HepG2 (cell line): ENCODE measurements around the gene PIM3. TPM values are rescaled to one million over a fixed set of nuclear protein-coding genes. Genes with fewer than 3 reads are reported as not detected.

Experiments
- DR1 ChIP-seq: sonication (generic); formaldehyde crosslinking; IDR thresholded peaks from 2 replicates; pipeline ENCODE4 v1.8.0; 2021; ENCODE audit warnings: mild to moderate bottlenecking, missing genetic modification reagents, inconsistent platforms
- GLI4 ChIP-seq: sonication (generic); formaldehyde crosslinking; IDR thresholded peaks from 2 replicates; pipeline ENCODE4 v1.5.1; 2020; ENCODE audit warnings: missing genetic modification reagents, mild to moderate bottlenecking, moderate library complexity, borderline replicate concordance
- HOXA9 ChIP-seq: sonication (generic); formaldehyde crosslinking; IDR thresholded peaks from 2 replicates; pipeline ENCODE4 v1.8.1; 2022; ENCODE audit warnings: missing genetic modification reagents, mild to moderate bottlenecking, moderate library complexity, borderline replicate concordance
- JUN ChIP-seq: sonication (generic); formaldehyde crosslinking; IDR thresholded peaks from 2 replicates; pipeline ENCODE4 v1.4.0; 2020; ENCODE audit warnings: mild to moderate bottlenecking, missing genetic modification reagents
- KDM6A ChIP-seq: IDR thresholded peaks from 2 replicates; pipeline ENCODE4 v1.6.1; 2016; ENCODE audit warnings: low read depth
- SKI ChIP-seq: fragments of 450-650 bp; IDR thresholded peaks from one replicate; pipeline ENCODE4 v1.6.1; 2018; ENCODE audit warnings: mild to moderate bottlenecking; ENCODE audit not compliant: partially characterized antibody
- TBX2 ChIP-seq: sonication (generic); formaldehyde crosslinking; IDR thresholded peaks from 2 replicates; pipeline ENCODE4 v1.5.0; 2020; ENCODE audit warnings: missing genetic modification reagents, mild to moderate bottlenecking, borderline replicate concordance
- ZBTB1 ChIP-seq: sonication (generic); formaldehyde crosslinking; IDR thresholded peaks from 2 replicates; pipeline ENCODE4 v1.4.0; 2020; ENCODE audit warnings: missing genetic modification reagents, borderline replicate concordance
- ZBTB42 ChIP-seq: sonication (generic); formaldehyde crosslinking; IDR thresholded peaks from 2 replicates; pipeline ENCODE4 v1.5.0; 2020; ENCODE audit warnings: mild to moderate bottlenecking, missing genetic modification reagents
- ZNF501 ChIP-seq: sonication (generic); formaldehyde crosslinking; IDR thresholded peaks from 2 replicates; pipeline ENCODE4 v1.5.1; 2020; ENCODE audit warnings: mild to moderate bottlenecking, moderate library complexity, missing genetic modification reagents
- ZNF737 ChIP-seq: sonication (generic); formaldehyde crosslinking; IDR thresholded peaks from 2 replicates; pipeline ENCODE4 v1.5.0; 2020; ENCODE audit warnings: missing genetic modification reagents, mild to moderate bottlenecking, borderline replicate concordance
- ZNF792 ChIP-seq: IDR thresholded peaks from 2 replicates; pipeline ENCODE4 v1.6.1; 2016
- ZNF816 ChIP-seq: sonication (generic); formaldehyde crosslinking; IDR thresholded peaks from 2 replicates; pipeline ENCODE4 v1.8.0; 2022; ENCODE audit warnings: missing genetic modification reagents, mild to moderate bottlenecking, borderline replicate concordance
- polyA plus RNA-seq, 8 experiments: library from polyadenylated mRNA; depleted of rRNA in 3 of 8; stranded (reverse) in 7 of 8; unstranded in 1 of 8; fragments of >200 nt; fragmentation: Illumina TruSeq in 4 of 8; extraction: Trizol in 4 of 8; gene quantifications; 2 replicates each; pipeline versions ENCODE4 v1.2.1 to v1.2.3, GENCODE V29; 2011 to 2016; ENCODE audit warnings: low read depth in 4 of 8, missing spikeins in 1 of 8, mixed read lengths in 1 of 8; ENCODE audit not compliant: insufficient read depth in 1 of 8
- total RNA-seq, 5 experiments: library from RNA; depleted of rRNA; stranded (reverse); fragments of >200 nt; fragmentation: Illumina TruSeq; extraction: Trizol; gene quantifications; 2 replicates each; pipeline ENCODE4 v1.2.3, GENCODE V29; 2016; ENCODE audit warnings: low read depth in 1 of 5
- TF ChIP-seq, protein P1 (sequence below): sonication (generic); formaldehyde crosslinking; IDR thresholded peaks from 2 replicates; pipeline ENCODE4 v1.8.0; 2022; ENCODE audit warnings: missing genetic modification reagents, mild to moderate bottlenecking, inconsistent platforms, borderline replicate concordance
- TF ChIP-seq, protein P2 (sequence below): sonication (generic); IDR thresholded peaks from 2 replicates; pipeline ENCODE4 v1.6.1; 2016; ENCODE audit warnings: low read depth, borderline replicate concordance
- TF ChIP-seq, protein P3 (sequence below): sonication (generic); formaldehyde crosslinking; IDR thresholded peaks from 2 replicates; pipeline ENCODE4 v1.4.0; 2020; ENCODE audit warnings: missing genetic modification reagents, borderline replicate concordance
- TF ChIP-seq, protein P4 (sequence below): sonication (generic); formaldehyde crosslinking; IDR thresholded peaks from 2 replicates; pipeline ENCODE4 v1.5.0; 2020; ENCODE audit warnings: missing genetic modification reagents
- TF ChIP-seq, protein P5 (sequence below): sonication (generic); formaldehyde crosslinking; conservative IDR thresholded peaks from 2 replicates; pipeline ENCODE4 v1.8.1; 2023; ENCODE audit warnings: missing genetic modification reagents

PIM3 gene
- total and polyA plus RNA-seq, 2 of the 13 experiments (the other 11 are each of a cell fraction or from before 2014, with no cell fraction given) = 21.6 to 31.2 TPM

DNA sequence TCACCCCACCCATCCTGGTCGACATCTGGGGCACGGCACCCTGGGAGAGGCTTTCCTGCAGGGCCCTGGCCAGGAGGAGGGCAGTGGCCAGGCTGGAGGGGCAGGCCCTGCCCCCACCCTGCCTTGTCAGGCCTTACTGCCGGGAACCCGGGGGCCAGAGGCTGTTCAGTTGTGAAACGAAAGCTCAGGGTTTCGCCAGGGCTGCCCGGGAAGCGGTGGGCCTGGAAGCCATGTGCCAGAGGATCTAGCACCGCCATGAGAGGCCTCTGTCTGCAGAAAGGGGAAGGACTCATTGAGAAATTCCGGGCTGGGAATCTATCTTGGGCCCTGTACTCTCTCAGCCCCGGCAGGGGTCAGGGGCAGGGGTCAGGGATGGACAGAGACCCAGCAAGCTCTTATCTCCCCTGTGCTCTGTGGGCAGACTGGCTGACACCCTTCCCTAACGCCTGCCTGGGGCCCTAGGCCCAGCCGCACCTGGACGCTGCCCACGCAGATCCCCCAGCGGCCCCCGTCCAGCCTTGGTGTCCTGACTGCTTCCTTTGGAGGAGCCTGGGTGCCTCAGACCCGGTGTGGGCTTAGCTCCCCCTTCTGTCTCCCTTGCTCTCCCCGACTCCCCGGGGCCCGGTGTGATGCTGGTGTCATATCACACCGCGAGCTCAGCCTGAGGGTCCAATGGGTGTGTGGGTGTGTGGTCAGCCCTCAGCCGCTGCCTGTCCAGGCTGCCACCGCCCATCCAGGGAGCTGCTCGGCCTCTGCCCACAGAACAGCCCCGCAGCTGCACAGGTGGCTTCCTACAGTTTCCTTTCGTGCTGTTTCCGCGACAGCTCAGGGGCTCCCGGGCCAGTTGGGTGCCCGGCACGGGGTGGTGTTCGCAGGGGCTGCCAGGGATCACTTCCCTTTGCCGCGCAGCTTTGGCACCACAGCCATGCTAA, 6.5 kb downstream of the PIM3 start (continued):
- TF ChIP-seq, protein P1, sequence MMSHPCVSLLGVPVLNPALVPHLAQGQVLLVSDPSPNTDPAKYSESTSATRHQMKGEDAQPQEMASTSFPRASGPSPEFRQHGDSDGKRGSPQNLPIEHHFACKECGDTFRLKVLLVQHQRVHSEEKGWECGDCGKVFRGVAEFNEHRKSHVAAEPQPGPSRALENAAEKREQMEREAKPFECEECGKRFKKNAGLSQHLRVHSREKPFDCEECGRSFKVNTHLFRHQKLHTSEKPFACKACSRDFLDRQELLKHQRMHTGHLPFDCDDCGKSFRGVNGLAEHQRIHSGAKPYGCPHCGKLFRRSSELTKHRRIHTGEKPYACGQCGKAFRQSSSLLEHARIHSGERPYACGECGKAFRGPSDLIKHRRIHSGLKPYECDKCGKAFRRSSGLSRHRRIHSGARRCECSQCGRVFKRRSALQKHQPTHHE (CRISPR knock-in tag) = 0 out of 2 replicates have a peak, but pooled peaks have one; percentile 29
- TF ChIP-seq, protein P2, sequence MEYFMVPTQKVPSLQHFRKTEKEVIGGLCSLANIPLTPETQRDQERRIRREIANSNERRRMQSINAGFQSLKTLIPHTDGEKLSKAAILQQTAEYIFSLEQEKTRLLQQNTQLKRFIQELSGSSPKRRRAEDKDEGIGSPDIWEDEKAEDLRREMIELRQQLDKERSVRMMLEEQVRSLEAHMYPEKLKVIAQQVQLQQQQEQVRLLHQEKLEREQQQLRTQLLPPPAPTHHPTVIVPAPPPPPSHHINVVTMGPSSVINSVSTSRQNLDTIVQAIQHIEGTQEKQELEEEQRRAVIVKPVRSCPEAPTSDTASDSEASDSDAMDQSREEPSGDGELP = no peak
- 0 out of 2 replicates have a peak, but pooled peaks have one; percentile 57 for TF ChIP-seq GLI4 (CRISPR knock-in tag)
- TF ChIP-seq, protein P3, sequence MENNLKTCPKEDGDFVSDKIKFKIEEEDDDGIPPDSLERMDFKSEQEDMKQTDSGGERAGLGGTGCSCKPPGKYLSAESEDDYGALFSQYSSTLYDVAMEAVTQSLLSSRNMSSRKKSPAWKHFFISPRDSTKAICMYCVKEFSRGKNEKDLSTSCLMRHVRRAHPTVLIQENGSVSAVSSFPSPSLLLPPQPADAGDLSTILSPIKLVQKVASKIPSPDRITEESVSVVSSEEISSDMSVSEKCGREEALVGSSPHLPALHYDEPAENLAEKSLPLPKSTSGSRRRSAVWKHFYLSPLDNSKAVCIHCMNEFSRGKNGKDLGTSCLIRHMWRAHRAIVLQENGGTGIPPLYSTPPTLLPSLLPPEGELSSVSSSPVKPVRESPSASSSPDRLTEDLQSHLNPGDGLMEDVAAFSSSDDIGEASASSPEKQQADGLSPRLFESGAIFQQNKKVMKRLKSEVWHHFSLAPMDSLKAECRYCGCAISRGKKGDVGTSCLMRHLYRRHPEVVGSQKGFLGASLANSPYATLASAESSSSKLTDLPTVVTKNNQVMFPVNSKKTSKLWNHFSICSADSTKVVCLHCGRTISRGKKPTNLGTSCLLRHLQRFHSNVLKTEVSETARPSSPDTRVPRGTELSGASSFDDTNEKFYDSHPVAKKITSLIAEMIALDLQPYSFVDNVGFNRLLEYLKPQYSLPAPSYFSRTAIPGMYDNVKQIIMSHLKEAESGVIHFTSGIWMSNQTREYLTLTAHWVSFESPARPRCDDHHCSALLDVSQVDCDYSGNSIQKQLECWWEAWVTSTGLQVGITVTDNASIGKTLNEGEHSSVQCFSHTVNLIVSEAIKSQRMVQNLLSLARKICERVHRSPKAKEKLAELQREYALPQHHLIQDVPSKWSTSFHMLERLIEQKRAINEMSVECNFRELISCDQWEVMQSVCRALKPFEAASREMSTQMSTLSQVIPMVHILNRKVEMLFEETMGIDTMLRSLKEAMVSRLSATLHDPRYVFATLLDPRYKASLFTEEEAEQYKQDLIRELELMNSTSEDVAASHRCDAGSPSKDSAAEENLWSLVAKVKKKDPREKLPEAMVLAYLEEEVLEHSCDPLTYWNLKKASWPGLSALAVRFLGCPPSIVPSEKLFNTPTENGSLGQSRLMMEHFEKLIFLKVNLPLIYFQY (CRISPR knock-in tag) = no peak; the same call in 1 of the 2 replicates
- TF ChIP-seq HOXA9 = no peak
- peak; percentile 32 for TF ChIP-seq SKI
- peak; percentile 63; the same call in 1 of the 2 replicates for TF ChIP-seq ZNF816
- peak; percentile 76 for TF ChIP-seq TBX2 (CRISPR knock-in tag)
- no peak; the same call in 1 of the 2 replicates for TF ChIP-seq ZNF501 (CRISPR knock-in tag)
- TF ChIP-seq, protein P4, sequence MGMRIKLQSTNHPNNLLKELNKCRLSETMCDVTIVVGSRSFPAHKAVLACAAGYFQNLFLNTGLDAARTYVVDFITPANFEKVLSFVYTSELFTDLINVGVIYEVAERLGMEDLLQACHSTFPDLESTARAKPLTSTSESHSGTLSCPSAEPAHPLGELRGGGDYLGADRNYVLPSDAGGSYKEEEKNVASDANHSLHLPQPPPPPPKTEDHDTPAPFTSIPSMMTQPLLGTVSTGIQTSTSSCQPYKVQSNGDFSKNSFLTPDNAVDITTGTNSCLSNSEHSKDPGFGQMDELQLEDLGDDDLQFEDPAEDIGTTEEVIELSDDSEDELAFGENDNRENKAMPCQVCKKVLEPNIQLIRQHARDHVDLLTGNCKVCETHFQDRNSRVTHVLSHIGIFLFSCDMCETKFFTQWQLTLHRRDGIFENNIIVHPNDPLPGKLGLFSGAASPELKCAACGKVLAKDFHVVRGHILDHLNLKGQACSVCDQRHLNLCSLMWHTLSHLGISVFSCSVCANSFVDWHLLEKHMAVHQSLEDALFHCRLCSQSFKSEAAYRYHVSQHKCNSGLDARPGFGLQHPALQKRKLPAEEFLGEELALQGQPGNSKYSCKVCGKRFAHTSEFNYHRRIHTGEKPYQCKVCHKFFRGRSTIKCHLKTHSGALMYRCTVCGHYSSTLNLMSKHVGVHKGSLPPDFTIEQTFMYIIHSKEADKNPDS (CRISPR knock-in tag) = no peak
- TF ChIP-seq ZBTB1 (CRISPR knock-in tag) = no peak
- TF ChIP-seq DR1 = no peak; the same call in 1 of the 2 replicates
- TF ChIP-seq ZNF737 (CRISPR knock-in tag) = no peak
- TF ChIP-seq, protein P5, sequence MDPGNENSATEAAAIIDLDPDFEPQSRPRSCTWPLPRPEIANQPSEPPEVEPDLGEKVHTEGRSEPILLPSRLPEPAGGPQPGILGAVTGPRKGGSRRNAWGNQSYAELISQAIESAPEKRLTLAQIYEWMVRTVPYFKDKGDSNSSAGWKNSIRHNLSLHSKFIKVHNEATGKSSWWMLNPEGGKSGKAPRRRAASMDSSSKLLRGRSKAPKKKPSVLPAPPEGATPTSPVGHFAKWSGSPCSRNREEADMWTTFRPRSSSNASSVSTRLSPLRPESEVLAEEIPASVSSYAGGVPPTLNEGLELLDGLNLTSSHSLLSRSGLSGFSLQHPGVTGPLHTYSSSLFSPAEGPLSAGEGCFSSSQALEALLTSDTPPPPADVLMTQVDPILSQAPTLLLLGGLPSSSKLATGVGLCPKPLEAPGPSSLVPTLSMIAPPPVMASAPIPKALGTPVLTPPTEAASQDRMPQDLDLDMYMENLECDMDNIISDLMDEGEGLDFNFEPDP (CRISPR knock-in tag) = no peak
- TF ChIP-seq ZBTB42 (CRISPR knock-in tag) = no peak
- TF ChIP-seq ZNF792 (CRISPR knock-in tag) = no peak
- no peak for TF ChIP-seq JUN (CRISPR knock-in tag)
- no peak for TF ChIP-seq KDM6A (CRISPR knock-in tag)
